NCI-H187 treated with DMSO at 0.1 percent for 48 hours (cell line): ENCODE data around the gene RBM39.
"Not testable (repeated sequence)": the region's sequence is repeated elsewhere in the genome, so short reads cannot be mapped to it uniquely, and the experiment has no call there.

Experiments
- DNase-seq: peaks from one replicate; lab custom pipeline; 2025; lab: John Stamatoyannopoulos, UW

Gene RBM39

DNA sequence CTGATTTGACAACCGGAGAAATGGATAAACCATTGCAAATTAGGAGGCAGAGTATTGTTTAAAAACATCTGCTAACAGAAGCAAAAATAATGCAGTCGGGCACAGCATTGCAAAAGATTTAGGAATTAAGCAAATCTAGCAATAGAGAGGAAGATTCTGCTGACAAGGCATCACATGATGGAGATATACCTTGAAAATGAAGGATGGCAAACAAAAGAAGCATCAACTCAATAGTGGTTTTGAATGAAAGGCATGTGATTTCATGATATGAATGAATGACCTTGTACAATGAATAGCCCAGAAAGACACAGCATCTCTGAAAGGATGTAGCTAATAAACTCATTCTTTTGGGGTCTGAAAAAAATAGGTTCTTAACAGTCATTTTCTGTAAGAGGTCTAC is 8.6 kb upstream of the RBM39 start:
- DNase-seq: no peak

DNA sequence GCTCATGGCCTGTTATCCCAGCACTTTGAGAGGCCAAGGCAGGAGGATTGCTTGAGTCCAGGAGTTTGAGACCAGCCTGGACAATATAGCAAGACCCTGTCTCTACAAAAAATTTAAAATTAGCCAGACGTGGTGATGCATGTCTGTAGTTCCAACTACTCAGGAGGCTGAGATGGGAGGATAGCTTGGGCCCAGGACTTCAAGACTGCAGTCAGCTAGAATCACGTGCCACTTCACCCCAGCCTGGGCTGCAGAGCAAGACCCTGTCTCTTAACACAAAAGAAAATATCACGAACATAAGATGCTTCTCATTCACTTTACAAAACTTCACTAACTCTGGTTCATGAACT is 2.4 kb upstream of the RBM39 start:
- not testable (repeated sequence) for DNase-seq

GRCh38 chr20:35743693-35744491 is 1.8 kb upstream of the RBM39 start:
- no peak for DNase-seq

DNA sequence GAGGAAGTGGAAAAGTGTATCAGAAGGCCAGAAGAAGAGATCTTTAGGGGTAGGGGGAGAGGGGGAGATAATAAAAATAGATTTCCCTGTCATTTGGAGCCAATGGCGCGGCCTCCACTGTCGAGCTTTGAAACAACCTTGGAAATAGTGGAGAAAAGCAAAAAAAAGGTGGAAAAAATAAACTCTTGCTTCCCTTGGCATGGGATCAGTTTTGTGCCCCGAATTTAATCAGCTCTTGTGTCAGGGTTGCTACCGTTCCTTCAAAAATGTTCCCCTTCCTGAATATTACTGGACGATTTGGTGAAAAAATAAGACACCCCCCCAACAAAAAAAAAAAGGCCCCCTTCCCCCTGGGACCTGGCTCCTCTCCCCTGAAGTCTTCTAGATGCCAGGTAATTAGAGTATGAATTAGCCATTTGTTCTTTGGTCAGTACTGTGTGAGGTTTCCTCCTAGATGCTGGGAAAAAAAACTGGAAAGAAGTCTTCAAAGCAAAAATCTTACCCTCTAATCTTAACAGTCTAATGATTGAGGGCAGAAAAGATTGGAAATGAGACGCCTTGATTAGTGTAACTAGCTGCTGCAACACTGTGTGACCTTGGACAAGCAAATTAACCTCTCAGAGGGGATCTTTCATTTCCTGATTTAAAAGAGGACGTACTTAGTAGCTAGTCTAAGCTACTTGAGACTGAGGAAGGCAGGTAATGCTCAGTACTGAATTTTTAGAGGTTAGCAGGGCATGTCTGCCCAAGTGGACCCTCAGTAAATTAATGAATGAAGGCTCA is 872 bp upstream of the RBM39 start:
- no peak for DNase-seq

DNA sequence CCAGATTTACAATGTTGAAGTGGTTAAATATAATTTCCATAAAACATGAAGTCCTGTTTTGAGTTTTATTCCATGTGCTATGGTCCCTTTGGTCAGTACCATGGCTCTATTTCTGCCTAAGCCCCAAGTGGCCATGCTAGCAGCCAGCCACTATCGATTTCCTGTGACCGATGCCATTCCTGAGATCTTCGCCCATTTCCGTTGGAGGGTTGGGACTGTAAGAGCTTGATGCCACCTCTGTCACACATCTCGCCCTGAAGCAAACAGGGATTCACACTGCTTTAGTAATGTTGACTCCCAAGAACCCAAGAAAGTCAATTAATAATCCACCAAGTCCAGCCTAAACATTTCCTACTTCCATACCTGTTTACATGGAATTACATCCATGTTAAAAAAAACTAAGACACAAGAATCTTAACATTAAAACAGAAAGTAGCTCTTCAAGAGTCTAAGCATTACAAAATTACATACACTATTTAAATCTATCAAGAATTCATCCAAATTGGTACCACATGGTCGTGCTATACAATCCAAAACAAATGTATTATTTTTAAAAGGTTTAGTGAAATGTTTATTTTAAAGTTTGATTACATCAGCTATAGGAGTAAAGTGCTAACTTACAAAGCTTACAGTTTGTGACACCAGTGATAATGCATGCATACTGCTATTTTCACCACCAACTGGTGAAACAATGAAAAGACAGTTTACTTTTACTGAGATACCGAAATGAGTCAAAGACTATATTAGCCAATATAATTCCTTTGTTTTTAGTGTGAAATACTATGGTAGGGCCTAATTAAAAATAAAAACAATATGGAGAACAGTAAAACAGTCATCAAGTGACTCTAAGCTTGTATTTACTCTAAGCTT is 2.5 kb downstream of the RBM39 start:
- no peak for DNase-seq

DNA sequence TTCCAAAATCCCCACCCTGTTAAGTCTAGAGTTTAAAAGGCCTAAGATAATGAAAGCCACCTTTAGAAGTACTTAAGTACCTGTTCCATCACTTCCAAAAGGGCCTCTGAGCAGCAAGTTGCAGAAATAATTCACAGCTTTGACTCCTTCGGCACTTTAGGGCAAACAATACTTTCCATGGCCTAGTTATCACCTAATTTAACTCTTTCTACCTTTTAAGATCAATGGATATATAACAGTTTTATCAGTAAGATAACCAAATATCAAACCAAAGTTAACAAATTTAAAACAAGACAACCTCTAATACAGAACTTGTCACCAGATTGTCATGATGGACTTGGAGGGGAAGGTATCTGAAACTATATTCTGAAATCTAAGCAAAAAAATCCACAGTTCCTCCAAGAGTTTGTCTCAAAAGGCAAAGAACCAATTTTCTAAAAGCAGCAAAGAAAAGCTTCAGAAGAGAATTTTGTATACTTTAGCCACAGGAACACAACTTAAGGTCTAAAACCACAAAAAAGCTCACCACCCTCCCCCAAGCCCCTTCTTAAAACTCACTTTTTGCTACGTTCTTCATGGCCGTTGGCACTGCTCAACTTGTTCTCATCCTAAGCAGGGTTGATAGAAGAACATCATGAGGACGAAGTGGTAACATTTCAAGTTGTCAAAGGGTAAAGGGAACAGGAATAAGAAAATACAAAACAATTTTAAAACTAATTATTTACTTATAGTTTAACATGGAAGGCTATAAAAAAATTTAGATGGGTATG is 3.5 kb downstream of the RBM39 start:
- no peak for DNase-seq

DNA sequence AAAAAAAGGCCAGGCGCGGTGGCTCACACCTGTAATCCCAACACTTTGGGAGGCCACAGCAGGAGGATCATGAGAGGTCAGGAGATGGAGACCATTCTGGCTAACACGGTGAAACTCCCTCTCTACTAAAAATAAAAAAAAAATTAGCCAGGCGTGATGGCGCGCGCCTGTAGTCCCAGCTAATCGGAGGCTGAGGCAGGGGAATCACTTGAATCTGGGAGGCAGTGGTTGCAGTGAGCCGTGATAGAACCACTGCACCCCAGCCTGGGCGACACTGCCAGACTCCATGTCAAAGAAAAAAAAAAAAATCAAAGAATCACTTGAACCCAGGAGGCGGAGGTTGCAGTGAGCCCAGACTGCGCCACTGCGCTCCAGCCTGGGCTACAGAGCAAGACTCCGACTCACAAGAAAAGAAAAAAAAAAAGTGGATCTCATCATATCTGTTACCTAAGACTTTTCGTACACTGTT is 4.2 kb downstream of the RBM39 start:
- no peak for DNase-seq

- no peak for DNase-seq
Measured at GRCh38 chr20:35735826-35736470, 6.1 kb downstream of the RBM39 start.

DNA sequence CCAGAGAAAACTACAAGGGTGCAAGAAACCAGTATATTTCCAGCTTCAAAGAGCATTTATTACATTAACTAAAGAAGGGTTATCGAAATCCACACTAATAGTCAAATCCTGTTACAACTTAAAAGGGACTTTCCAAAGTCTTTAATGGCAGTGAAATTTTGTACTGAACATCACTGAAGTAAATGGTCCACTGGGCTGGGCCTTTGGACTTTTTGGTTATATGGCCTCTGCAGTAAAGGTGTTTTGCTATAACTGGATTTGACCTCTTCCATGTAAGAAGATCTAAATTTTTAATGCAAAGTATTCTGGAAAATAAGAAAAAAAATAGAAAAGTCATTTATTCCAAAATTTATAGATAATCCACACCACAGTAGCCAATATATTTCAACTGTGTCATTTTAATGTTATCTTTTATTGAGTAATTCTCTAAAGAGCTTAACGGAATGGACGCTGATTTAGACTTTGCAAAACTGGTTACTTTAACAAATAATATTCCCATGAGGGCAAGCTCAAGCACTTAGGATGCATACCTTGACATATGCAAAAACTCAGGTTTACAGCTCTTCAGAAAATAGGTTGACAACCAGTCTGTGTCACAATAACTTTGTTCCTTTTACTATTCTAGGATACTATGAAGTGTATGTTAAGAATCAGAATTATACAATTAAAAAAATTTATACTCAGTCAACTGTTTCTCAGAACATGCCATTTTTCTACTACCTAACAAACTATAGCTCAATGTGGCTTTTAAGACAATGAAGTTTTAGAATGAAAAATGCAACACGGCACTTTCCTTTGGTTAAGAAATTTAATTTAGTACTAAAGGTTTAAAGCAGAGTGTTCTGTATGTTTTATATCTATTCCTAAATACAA is 7.0 kb downstream of the RBM39 start:
- DNase-seq: no peak

DNA sequence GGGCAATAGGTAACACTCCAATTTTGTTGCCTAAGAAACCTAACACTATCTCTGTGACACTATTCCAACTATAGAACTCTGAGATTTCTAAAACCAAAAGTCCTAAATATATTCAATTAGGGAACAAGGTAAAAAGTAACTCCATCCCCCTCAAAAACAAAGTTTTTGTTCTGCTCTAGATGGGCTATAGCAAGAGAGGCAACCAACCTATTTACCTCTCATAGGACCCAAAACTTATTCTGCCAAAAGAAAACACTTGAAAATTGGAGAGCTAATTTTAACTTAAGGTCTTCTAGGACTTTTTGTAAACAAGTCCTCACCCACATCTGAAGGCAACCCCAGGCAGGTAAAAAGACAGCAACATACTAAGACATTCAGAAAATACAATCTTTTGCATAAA is 7.7 kb downstream of the RBM39 start:
- no peak for DNase-seq

GRCh38 chr20:35732644-35732982 is 9.4 kb downstream of the RBM39 start:
- no peak for DNase-seq

GRCh38 chr20:35731862-35732643 is 10.0 kb downstream of the RBM39 start:
- DNase-seq: no peak

DNA sequence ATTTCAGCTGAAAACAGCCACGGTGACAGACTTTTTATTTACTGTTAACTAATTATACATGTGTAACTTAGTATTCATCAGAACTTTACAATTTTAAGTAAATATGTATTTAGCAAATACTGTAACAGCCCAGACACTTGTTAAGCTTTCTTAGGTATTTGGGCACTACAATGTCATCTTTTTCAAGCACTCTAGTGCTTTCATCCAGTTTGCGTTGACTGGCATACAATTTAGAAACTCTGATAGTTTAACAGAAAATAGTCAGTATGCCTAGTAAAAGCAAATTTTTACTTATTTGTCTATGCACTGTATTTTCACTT is 10.6 kb downstream of the RBM39 start:
- DNase-seq: no peak

DNA sequence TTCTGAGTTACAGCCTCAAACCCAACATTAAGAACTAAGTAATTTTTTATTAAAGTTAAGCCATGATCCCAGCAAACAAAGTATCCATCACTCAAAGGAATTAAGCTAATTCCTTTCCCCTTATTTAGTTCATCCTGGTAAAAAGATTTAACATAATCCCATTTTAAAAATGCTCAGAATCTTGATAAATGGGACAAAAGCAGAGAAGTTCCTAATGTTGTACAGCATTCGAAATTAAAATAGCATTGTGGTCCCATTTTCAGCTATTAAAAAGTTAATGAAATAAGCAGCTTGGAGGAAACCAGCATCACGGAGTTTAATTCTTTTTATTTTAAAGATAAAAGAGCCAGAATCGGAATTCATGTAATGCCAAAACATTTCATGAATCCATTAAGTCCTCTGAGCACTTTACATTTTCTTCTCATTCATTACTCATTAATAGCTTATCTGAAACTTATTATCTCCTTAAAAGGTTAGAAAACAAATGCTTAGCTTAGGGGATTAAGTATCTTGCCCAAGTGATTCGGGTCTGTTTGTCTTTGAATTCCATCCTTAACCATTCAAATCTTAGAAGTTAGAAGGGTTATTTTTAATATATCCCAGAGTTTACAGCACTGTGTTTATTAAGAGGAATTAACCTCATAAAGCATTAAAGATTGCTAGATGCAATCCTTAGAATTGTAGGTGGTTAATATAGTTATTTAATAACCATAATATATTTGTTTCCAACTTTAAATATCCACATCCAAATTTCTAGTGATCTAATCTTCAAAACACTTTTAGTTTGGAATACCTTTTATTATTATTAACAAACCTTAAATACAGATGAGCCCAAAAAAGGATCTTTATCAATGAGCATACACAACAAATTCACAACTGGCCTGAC is 11.2 kb downstream of the RBM39 start:
- DNase-seq: no peak

DNA sequence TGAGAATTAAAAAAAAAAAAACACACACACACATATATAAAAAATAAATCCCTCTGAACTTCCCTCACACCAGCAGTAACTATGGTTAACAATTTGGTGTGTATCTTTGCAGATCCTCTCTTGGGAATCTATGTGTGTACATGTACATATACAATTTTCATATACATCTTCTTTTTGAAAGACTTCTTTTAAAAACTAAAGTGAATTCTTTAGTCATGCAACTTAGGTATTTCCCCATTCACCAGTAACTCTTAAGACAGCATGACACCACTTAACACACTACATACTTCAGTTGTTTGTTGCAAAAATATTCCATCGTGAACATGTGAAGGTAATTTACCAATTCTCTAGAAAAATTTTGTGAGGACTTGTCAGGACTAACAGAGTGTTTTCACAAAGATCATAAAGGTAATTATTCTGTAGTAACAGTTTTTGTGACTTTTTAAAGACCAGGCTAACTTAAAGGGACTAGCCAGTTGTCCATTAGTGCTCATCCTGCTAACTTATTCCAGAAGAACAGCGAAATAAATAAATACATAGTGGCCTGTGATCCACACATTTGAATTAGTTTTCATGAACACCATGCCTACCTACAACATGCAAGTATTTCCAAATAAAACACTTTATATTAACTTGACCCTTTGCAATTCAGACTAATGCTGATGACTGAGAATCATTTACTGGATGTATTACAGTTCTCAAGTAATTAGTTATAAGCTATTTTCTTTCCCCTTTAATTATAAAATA is 12.1 kb downstream of the RBM39 start:
- DNase-seq: no peak

- DNase-seq: no peak
Measured at GRCh38 chr20:35729283-35729807, 12.7 kb downstream of the RBM39 start.

- DNase-seq: no peak
Measured at GRCh38 chr20:35726842-35727711, 15.0 kb downstream of the RBM39 start.
